Right lobe of liver (tissue), 6 donors: ENCODE results near the gene PADI6. TPM values are rescaled to one million over a fixed set of nuclear protein-coding genes. Genes with fewer than 3 reads are reported as not detected.

ENCODE experiments used
- ATAC-seq, 4 donors: fragments of 200-7000 bp; cut with Tn5 transposase; one replicate each; pipeline ENCODE4 v1.9.1; 2020; ENCODE audit warnings: mild to moderate bottlenecking in 4 of 4, moderate library complexity in 4 of 4
- DNase-seq, 3 donors: peaks; one replicate each; pipeline ENCODE4 v3.0.0-alpha.2; 2020
- H3K27ac ChIP-seq, 3 donors: fragments of 200-600 bp; one replicate each; pipeline ENCODE4 v1.8.0; 2022
- H3K27me3 ChIP-seq, 2 donors: fragments of 200-600 bp; one replicate each; pipeline ENCODE4 v1.8.0; 2022
- H3K36me3 ChIP-seq, 4 donors: fragments of 200-600 bp; sonication (generic) in 1 of 4; one replicate each; pipeline versions ENCODE4 v1.5.1 to v1.8.0; 2017 to 2022; ENCODE audit warnings: control low read depth in 1 of 4
- H3K4me1 ChIP-seq, 4 donors: fragments of 200-600 bp; sonication (generic) in 1 of 4; one replicate each; pipeline versions ENCODE4 v1.5.1 to v1.8.0; 2017 to 2022; ENCODE audit warnings: control low read depth in 1 of 4
- H3K4me3 ChIP-seq, 3 donors: fragments of 200-600 bp; one replicate each; pipeline ENCODE4 v1.8.0; 2022
- H3K9me3 ChIP-seq, 4 donors: fragments of 200-600 bp; sonication (generic) in 1 of 4; one replicate each; pipeline versions ENCODE4 v1.5.1 to v1.8.0; 2017 to 2022; ENCODE audit warnings: control low read depth in 1 of 4
- POLR2A ChIP-seq: fragments of 450-650 bp; IDR thresholded peaks from one replicate; pipeline ENCODE4 v1.6.1; 2017; ENCODE audit warnings: antibody characterized with exemption, mild to moderate bottlenecking
- WGBS: methylation state at CpG from one replicate; pipeline ENCODE4 v1.1.6; 2018; ENCODE audit warnings: low coverage, low lambda C conversion rate; ENCODE audit not compliant: insufficient coverage; ENCODE audit errors: missing lambda C conversion rate; 5-methylcytosine and 5-hydroxymethylcytosine counted together
- intact Hi-C, 2 donors: fragments of 100-400 bp; cut with DNase I; formaldehyde crosslinking; loops; one replicate each; pipeline versions ENCODE4 v1.11.2 to v1.14.1; 2022
- total RNA-seq, 6 experiments: library from RNA; depleted of rRNA in 2 of 6; stranded (reverse); fragments of >200 nt in 2 of 6; fragmentation: NEBNext Ultra II Directional in 3 of 6; extraction: Animal tissue kit (Norgen Biotek cat#: 25700) in 3 of 6; gene quantifications; one replicate each; pipeline versions ENCODE4 v1.1.0 to v1.2.4, GENCODE V29; 2016 to 2023
- TF ChIP-seq, protein P1 (sequence below), 4 donors: fragments of 200-600 bp in 3 of 4; fragments of 450-650 bp in 1 of 4; IDR thresholded peaks; one replicate each; pipeline versions ENCODE4 v1.5.1 to v1.8.0; 2016 to 2022; ENCODE audit warnings: antibody characterized with exemption in 4 of 4, mild to moderate bottlenecking in 2 of 4
- donor health status: DM: no; HTN: yes; CAD: no.
- donor health status: DM: no; HTN: no; CAD: no.
- donor health status: DM: no; HTN: no; CAD: no.
- donor health status: DM: no; HTN: yes; CAD: no.
- donor health status: DM: no; HTN: yes; CAD: no.

The PADI6 gene
- total RNA-seq, 6 experiments from 2014 or later = not detected

DNA sequence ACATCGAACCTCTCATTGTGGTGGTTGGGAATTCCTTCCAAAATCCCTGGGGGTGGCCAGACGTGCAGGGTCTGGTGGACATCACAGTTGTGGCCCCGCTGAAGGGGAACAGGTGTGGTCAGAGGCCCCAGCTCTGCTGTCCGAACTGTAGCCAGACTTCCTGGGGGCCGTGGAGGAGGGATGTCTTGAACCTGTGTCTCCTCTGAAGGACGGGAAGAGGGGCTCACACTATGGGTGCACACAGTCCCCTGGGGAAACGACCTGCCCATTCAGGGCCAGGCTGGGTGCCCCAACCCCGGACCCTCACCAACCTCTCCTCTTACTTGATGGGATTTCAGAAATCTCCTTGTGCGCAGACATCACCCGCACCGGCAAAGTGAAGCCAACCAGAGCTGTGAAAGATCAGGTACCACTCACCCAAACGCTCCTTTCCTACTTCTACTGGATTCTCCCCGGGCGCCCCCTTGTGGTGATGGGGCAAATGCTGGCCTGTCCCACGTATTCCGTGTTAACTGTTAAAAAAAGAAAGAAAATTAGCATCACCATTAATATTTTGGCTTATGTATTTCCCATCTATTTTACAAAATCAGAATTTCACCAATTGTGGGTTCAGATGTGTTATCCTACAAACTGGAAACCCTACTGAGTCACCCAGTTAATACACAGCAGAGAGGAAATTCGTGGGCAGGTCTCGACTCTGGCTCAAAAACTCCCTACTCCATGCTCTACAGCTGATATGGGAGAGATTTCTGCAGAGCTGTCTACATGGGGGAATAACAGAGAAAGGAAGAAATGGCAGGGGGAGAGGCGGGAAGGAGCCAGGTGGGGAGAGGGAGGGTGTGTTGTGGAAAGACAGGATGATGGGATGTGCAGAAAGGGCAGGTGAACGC, 35.9 kb upstream of the PADI6 start:
- intact Hi-C loops = loop anchor here in 1 of 2 donors (5.0 kb wide), 1 partner anchor 279 kb away; no protein-coding TSS in a partner anchor
- no peak for TF ChIP-seq POLR2A
- TF ChIP-seq, protein P1, sequence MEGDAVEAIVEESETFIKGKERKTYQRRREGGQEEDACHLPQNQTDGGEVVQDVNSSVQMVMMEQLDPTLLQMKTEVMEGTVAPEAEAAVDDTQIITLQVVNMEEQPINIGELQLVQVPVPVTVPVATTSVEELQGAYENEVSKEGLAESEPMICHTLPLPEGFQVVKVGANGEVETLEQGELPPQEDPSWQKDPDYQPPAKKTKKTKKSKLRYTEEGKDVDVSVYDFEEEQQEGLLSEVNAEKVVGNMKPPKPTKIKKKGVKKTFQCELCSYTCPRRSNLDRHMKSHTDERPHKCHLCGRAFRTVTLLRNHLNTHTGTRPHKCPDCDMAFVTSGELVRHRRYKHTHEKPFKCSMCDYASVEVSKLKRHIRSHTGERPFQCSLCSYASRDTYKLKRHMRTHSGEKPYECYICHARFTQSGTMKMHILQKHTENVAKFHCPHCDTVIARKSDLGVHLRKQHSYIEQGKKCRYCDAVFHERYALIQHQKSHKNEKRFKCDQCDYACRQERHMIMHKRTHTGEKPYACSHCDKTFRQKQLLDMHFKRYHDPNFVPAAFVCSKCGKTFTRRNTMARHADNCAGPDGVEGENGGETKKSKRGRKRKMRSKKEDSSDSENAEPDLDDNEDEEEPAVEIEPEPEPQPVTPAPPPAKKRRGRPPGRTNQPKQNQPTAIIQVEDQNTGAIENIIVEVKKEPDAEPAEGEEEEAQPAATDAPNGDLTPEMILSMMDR (IDR thresholded peaks at IDR 0.05) = peak; percentile 62 to 89 (median 81)
- ATAC-seq (peak; percentile 69 to 80 (median 74)), DNase-seq (peak; percentile 69 to 73 (median 70))
- Histone ChIP-seq H3K4me3 (no peak overlapping the region), H3K27ac (no peak overlapping the region), H3K27me3 (no peaks in the 10 kb centered on the region), H3K36me3 (no peaks in the 10 kb centered on the region), H3K4me1 (no peaks in the 10 kb centered on the region), H3K9me3 (no peaks in the 10 kb centered on the region)
- 19% methylated on average over 13 of the region's 20 CpGs for WGBS

DNA sequence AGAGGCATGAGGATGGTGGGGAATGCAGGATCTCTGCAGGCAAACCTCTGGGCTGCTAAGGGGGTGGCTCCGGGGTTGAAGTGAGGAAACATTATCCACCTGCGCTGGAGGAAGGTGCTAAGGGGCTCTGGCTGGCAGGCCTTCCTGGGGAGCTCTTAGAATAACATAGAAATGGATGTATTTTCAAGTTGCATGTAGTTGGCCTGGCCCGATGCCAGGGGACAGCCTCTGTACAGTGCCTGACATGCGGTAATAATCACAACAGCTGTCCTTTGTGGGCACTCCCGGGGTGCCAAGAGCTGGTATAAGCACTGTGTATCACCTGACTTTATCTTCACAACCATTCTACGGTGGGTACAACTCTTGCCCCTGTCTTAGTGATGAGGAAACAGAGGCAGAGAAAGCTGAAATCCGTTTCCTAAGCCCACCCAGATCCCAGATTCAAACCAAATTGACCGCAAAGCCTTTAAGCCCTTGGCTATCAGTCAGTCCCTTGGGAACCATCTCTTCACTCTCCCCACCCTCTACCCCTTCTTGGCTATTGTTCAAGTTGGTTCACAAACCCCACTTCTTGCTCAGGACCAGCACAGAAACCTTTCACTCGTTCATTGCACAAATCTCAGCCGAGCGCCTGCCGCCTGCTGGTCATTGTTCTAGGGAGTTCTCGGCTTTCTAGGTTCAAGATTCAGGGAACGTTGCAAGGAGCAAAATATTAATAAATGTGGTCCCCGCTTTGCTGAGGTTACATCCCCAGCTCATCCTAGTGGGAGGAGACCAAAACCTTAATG, 33.1 kb upstream of the PADI6 start:
- no peak for ATAC-seq

DNA sequence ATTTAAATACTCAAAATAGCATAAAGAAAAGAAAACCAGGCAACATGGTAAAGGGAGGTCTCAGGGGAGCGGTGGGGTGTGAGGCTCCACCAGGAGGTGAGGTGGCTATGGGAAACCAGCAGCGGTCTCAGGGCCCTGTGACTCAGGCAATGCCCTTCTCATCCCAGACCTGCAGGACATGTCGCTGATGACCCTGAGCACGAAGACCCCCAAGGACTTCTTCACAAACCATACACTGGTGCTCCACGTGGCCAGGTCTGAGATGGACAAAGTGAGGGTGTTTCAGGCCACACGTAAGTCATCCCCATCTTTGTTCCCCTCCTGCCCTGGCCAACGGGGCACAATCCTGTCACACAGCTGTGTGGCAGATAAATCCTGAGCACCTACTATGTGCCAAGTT, 32.5 kb upstream of the PADI6 start:
- TF ChIP-seq, protein P1 (IDR thresholded peaks at IDR 0.05) = no peak
- no peak for TF ChIP-seq POLR2A
- ATAC-seq (no peak), DNase-seq (no peak)
- Histone ChIP-seq H3K36me3 (no peaks in the 10 kb centered on the region), H3K9me3 (no peaks in the 10 kb centered on the region), H3K4me1 (no peaks in the 10 kb centered on the region), H3K4me3 (no peak overlapping the region), H3K27me3 (no peaks in the 10 kb centered on the region), H3K27ac (no peak overlapping the region)
- intact Hi-C loops = loop anchor here in 1 of 2 donors (5.0 kb wide), 1 partner anchor 282 kb away; no protein-coding TSS in a partner anchor
- 53% methylated on average over 3 of the region's 7 CpGs for WGBS

More for the DNA sequence above, 33.1 kb upstream of the PADI6 start:
- H3K36me3 ChIP-seq = no peaks in the 10 kb centered on the region
- no peak for TF ChIP-seq POLR2A
- TF ChIP-seq, protein P1 (IDR thresholded peaks at IDR 0.05) = no peak
- WGBS = 46% methylated on average over 12 of the region's 15 CpGs
- no peak overlapping the region for H3K4me3 ChIP-seq
- no peaks in the 10 kb centered on the region for H3K4me1 ChIP-seq
- no peaks in the 10 kb centered on the region for H3K9me3 ChIP-seq
- H3K27me3 ChIP-seq = no peaks in the 10 kb centered on the region
- H3K27ac ChIP-seq = no peak overlapping the region
- intact Hi-C loops = loop anchor here in 1 of 2 donors (5.0 kb wide), 1 partner anchor 282 kb away; no protein-coding TSS in a partner anchor
- DNase-seq = no peak

DNA sequence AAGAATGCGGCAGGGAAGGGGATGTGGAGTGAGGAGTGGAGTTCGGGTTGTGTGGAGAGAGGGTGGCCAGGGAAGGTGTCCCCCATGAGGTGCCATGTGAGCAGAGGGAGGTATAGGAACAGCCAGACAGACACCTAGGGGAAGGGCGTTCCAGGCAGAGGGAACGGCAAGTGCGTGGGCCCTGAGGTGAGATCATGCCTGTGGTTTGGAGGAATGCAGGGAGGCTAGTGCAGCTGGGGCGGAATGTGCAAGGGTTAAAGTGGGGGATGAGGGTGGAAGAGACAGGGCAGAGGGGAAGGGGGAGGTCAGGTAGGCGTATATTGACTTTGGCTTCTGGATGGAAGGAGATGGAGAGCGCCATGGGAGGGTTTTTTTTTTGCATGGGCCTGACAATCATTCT, 31.6 kb upstream of the PADI6 start:
- TF ChIP-seq, protein P1 (IDR thresholded peaks at IDR 0.05) = no peak
- TF ChIP-seq POLR2A = no peak
- intact Hi-C loops = no loop called here
- no peak for DNase-seq
- Histone ChIP-seq H3K27ac (no peak overlapping the region), H3K4me3 (no peak overlapping the region), H3K27me3 (no peaks in the 10 kb centered on the region), H3K9me3 (no peaks in the 10 kb centered on the region), H3K36me3 (no peaks in the 10 kb centered on the region), H3K4me1 (no peaks in the 10 kb centered on the region)
- no peak for ATAC-seq
- WGBS = 47% methylated on average over 7 of the region's 8 CpGs
